BE2C (cell line): ENCODE results near the gene COL5A1.
"Not testable (repeated sequence)": the region's sequence is repeated elsewhere in the genome, so short reads cannot be mapped to it uniquely, and the experiment has no call there.

Experiments
- DNase-seq: peaks from one replicate; pipeline ENCODE4 v3.0.0-alpha.2; 2020
- H3K27me3 ChIP-seq: fragments of 250-450 bp; sonication (Bioruptor Pico); 2 replicates; pipeline ENCODE4 v1.5.1; 2020; ENCODE audit warnings: mild to moderate bottlenecking
- H3K36me3 ChIP-seq: fragments of 250-450 bp; sonication (Bioruptor Pico); 2 replicates; pipeline ENCODE4 v1.5.1; 2020; ENCODE audit warnings: mild to moderate bottlenecking
- H3K4me1 ChIP-seq: fragments of 250-450 bp; sonication (Bioruptor Pico); 2 replicates; pipeline ENCODE4 v1.5.1; 2020
- H3K4me3 ChIP-seq: 2 replicates; pipeline ENCODE4 v1.5.1; 2011; ENCODE audit warnings: low read depth, low read length
- H3K9me3 ChIP-seq: fragments of 250-450 bp; sonication (Bioruptor Pico); 2 replicates; pipeline ENCODE4 v1.5.1; 2020
- CTCF ChIP-seq: IDR thresholded peaks from 2 replicates; pipeline ENCODE4 v1.5.1; 2012; ENCODE audit warnings: mild to moderate bottlenecking, low read depth, low read length

The COL5A1 gene

GRCh38 chr9:134712243-134712642 lies 70.6 kb downstream of the COL5A1 start:
- H3K4me1 ChIP-seq: peaks cover 45% of the 10 kb centered on the region
- no peaks in the 10 kb centered on the region; the same call in 1 of the 2 replicates for H3K27me3 ChIP-seq
- no peaks in the 10 kb centered on the region; the same call in 1 of the 2 replicates for H3K36me3 ChIP-seq
- TF ChIP-seq CTCF: no peak
- H3K9me3 ChIP-seq: no peaks in the 10 kb centered on the region
- DNase-seq: no peak
- no peak overlapping the region for H3K4me3 ChIP-seq

- Histone ChIP-seq H3K27me3 (no peaks in the 10 kb centered on the region; the same call in 1 of the 2 replicates), H3K4me1 (peaks cover 38% of the 10 kb centered on the region), H3K4me3 (no peak overlapping the region), H3K36me3 (no peaks in the 10 kb centered on the region; the same call in 1 of the 2 replicates), H3K9me3 (no peaks in the 10 kb centered on the region)
- TF ChIP-seq CTCF: no peak
- DNase-seq: no peak
Measured at GRCh38 chr9:134712926-134713325, 71.3 kb downstream of the COL5A1 start.

GRCh38 chr9:134715536-134715935 lies 73.9 kb downstream of the COL5A1 start:
- not testable (repeated sequence) for DNase-seq, H3K9me3 ChIP-seq, H3K36me3 ChIP-seq, H3K27me3 ChIP-seq, H3K4me3 ChIP-seq
- H3K4me1 ChIP-seq: peaks cover 16% of the 10 kb centered on the region

- Histone ChIP-seq H3K9me3 (no peaks in the 10 kb centered on the region), H3K4me1 (peaks cover 16% of the 10 kb centered on the region), H3K4me3 (no peak overlapping the region), H3K27me3 (no peaks in the 10 kb centered on the region; the same call in 1 of the 2 replicates), H3K36me3 (no peaks in the 10 kb centered on the region)
- TF ChIP-seq CTCF: peak; percentile 5; the same call in 1 of the 2 replicates
- DNase-seq: peak; percentile 39
Measured at GRCh38 chr9:134716067-134716466, 74.5 kb downstream of the COL5A1 start.

- Histone ChIP-seq H3K27me3 (no peaks in the 10 kb centered on the region; the same call in 1 of the 2 replicates), H3K4me1 (peaks cover 16% of the 10 kb centered on the region), H3K9me3 (no peaks in the 10 kb centered on the region), H3K4me3 (no peak overlapping the region), H3K36me3 (no peaks in the 10 kb centered on the region)
- no peak for DNase-seq
- no peak for TF ChIP-seq CTCF
Measured at GRCh38 chr9:134717056-134717455, 75.5 kb downstream of the COL5A1 start.

GRCh38 chr9:134717924-134718645 lies 76.5 kb downstream of the COL5A1 start:
- Histone ChIP-seq H3K36me3 (no peaks in the 10 kb centered on the region), H3K4me3 (no peak overlapping the region), H3K27me3 (no peaks in the 10 kb centered on the region; the same call in 1 of the 2 replicates), H3K4me1 (peaks cover 12% of the 10 kb centered on the region), H3K9me3 (no peaks in the 10 kb centered on the region)
- TF ChIP-seq CTCF: no peak
- no peak for DNase-seq
